ENCODE data around the gene NAB1.

Gene NAB1

DNA sequence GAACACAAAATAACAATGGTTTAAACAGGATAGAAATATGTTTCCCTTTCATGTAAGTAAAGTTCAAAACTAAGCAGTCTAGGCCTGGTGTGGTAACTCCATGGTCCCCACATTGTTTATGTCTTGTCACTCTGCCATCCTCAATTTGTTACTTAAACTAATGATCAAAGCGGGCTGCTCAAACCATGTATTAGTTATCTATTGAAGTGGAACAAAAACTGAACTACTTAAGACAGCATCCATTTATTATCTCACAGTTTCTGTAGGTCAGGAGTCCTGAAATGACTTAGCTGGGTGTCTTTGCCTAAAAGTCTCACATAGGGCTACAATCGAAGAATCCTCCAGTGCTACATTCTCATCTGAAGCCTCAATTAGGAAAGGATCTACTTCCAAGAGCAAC lies 91.6 kb downstream of the NAB1 start:
- Histone ChIP-seq H3K9me3 (no peaks in the 10 kb centered on the region), H3K4me3 (ENCODE audit: low read depth in 1 of 2, low read length in 1 of 2) (no peak overlapping the region), H3K27ac (no peak overlapping the region), H3K4me1 (ENCODE audit: control insufficient read depth in 1 of 2, insufficient read depth in 1 of 2, low read depth in 1 of 2, low read length in 1 of 2) (no peaks in the 10 kb centered on the region), H3K36me3 (no peaks in the 10 kb centered on the region), H3K27me3 (no peaks in the 10 kb centered on the region)
- TF ChIP-seq, protein P1, sequence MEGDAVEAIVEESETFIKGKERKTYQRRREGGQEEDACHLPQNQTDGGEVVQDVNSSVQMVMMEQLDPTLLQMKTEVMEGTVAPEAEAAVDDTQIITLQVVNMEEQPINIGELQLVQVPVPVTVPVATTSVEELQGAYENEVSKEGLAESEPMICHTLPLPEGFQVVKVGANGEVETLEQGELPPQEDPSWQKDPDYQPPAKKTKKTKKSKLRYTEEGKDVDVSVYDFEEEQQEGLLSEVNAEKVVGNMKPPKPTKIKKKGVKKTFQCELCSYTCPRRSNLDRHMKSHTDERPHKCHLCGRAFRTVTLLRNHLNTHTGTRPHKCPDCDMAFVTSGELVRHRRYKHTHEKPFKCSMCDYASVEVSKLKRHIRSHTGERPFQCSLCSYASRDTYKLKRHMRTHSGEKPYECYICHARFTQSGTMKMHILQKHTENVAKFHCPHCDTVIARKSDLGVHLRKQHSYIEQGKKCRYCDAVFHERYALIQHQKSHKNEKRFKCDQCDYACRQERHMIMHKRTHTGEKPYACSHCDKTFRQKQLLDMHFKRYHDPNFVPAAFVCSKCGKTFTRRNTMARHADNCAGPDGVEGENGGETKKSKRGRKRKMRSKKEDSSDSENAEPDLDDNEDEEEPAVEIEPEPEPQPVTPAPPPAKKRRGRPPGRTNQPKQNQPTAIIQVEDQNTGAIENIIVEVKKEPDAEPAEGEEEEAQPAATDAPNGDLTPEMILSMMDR (IDR thresholded peaks at IDR 0.05), result no peak
